B cell (primary cell): ENCODE measurements around the gene PLAA. TPM values are rescaled to one million over a fixed set of nuclear protein-coding genes. Genes with fewer than 3 reads are reported as not detected.

Experiments
- ATAC-seq: fragments of 200-7000 bp; cut with Tn5 transposase; one replicate; pipeline ENCODE4 v1.10.0; 2021; ENCODE audit warnings: low read depth, mild to moderate bottlenecking, moderate number of reproducible peaks, moderate library complexity
- CTCF ChIA-PET: fragments of 350-600 bp; sonication (Branson Sonifier 250); formaldehyde crosslinking; loops from one replicate; lab custom pipeline; 2021; ENCODE audit warnings: antibody characterized with exemption, inconsistent platforms; lab: Charles Lee
- POLR2A ChIA-PET: fragments of 350-600 bp; sonication (Branson Sonifier 250); formaldehyde crosslinking; loops from one replicate; lab custom pipeline; 2021; ENCODE audit warnings: antibody characterized with exemption; lab: Charles Lee
- DNase-seq: peaks from one replicate; pipeline ENCODE4 v3.0.0; 2013
- H2AFZ ChIP-seq: 2 replicates; pipeline ENCODE4 v1.6.1; 2012; ENCODE audit warnings: mild to moderate bottlenecking, low read depth, low read length; ENCODE audit not compliant: insufficient read depth, poor library complexity, severe bottlenecking
- H3K27ac ChIP-seq, 2 donors: 1 replicate in 1 of 2; 2 replicates in 1 of 2; pipeline ENCODE4 v1.5.1; 2012 to 2013; ENCODE audit warnings: low read length in 2 of 2, mild to moderate bottlenecking in 2 of 2, moderate library complexity in 1 of 2
- H3K27me3 ChIP-seq, 4 experiments: fragments of 200-600 bp in 1 of 4; sonication (generic) in 1 of 4; replicated peaks in 1 of 4; 1 replicate in 2 of 4; 2 replicates in 2 of 4; pipeline versions ENCODE4 v1.6.1 to v1.7.0; 2013 to 2016; ENCODE audit warnings: low read length in 3 of 4, mild to moderate bottlenecking in 2 of 4, mixed read lengths in 1 of 4, moderate library complexity in 1 of 4; ENCODE audit not compliant: insufficient read depth in 4 of 4, control insufficient read depth in 3 of 4; ENCODE audit errors: control extremely low read depth in 1 of 4
- H3K36me3 ChIP-seq, 2 experiments: replicated peaks in 1 of 2; 1 replicate in 1 of 2; 2 replicates in 1 of 2; pipeline versions ENCODE4 v1.6.1 to v1.7.1; 2013; ENCODE audit warnings: low read length in 1 of 2; ENCODE audit not compliant: insufficient read depth in 2 of 2, control insufficient read depth in 1 of 2; ENCODE audit errors: control extremely low read depth in 1 of 2, extremely low read depth in 1 of 2
- H3K4me1 ChIP-seq, 2 donors: fragments of 200-600 bp in 1 of 2; sonication (generic) in 1 of 2; 1 replicate in 1 of 2; 2 replicates in 1 of 2; pipeline versions ENCODE4 v1.5.1 to v1.6.1; 2013 to 2017; ENCODE audit warnings: low read length in 2 of 2; ENCODE audit not compliant: control insufficient read depth in 2 of 2, insufficient read depth in 2 of 2
- H3K4me2 ChIP-seq: replicated peaks from 2 replicates; pipeline ENCODE3; 2012; ENCODE audit warnings: mild to moderate bottlenecking, low read depth, low read length; ENCODE audit not compliant: poor library complexity, severe bottlenecking
- H3K4me3 ChIP-seq, 5 experiments: fragments of 200-600 bp in 1 of 5; sonication (generic) in 1 of 5; 1 replicate in 3 of 5; 2 replicates in 2 of 5; pipeline versions ENCODE4 v1.5.1 to v1.7.0; 2011 to 2016; ENCODE audit warnings: low read length in 4 of 5, mild to moderate bottlenecking in 4 of 5, low read depth in 2 of 5, control low read depth in 1 of 5, moderate library complexity in 1 of 5; ENCODE audit not compliant: insufficient read depth in 1 of 5; ENCODE audit errors: control extremely low read depth in 1 of 5, extremely low read depth in 1 of 5
- H3K79me2 ChIP-seq: fragments of 200-600 bp; sonication (generic); one replicate; pipeline ENCODE4 v1.6.0; 2016; ENCODE audit warnings: low read length; ENCODE audit not compliant: control insufficient read depth, insufficient read depth
- H3K9ac ChIP-seq: fragments of 200-600 bp; sonication (generic); 2 replicates; pipeline ENCODE4 v1.6.1; 2017; ENCODE audit warnings: mild to moderate bottlenecking, low read length, moderate library complexity
- H3K9me3 ChIP-seq, 3 donors: one replicate each; pipeline versions ENCODE4 v1.6.1 to v1.7.1; 2013; ENCODE audit warnings: low read length in 2 of 3; ENCODE audit not compliant: control insufficient read depth in 2 of 3, insufficient read depth in 1 of 3; ENCODE audit errors: control extremely low read depth in 1 of 3
- H4K20me1 ChIP-seq: 2 replicates; pipeline ENCODE4 v1.6.0; 2012; ENCODE audit warnings: mild to moderate bottlenecking, low read length; ENCODE audit not compliant: insufficient read depth, control insufficient read depth, poor library complexity, severe bottlenecking
- H3K27ac Mint-ChIP-seq: one replicate; pipeline ENCODE4 v1.8.0; 2021; ENCODE audit warnings: mixed read lengths
- H3K27me3 Mint-ChIP-seq: one replicate; pipeline ENCODE4 v1.8.0; 2021; ENCODE audit warnings: mixed read lengths
- H3K4me1 Mint-ChIP-seq: one replicate; pipeline ENCODE4 v1.8.0; 2021; ENCODE audit warnings: mixed read lengths
- H3K4me3 Mint-ChIP-seq: one replicate; pipeline ENCODE4 v1.8.0; 2021; ENCODE audit warnings: mixed read lengths
- H3K9me3 Mint-ChIP-seq: one replicate; pipeline ENCODE4 v1.8.0; 2022; ENCODE audit warnings: mixed read lengths; ENCODE audit not compliant: insufficient read depth
- CTCF ChIP-seq: fragments of 200-600 bp; IDR thresholded peaks from one replicate; pipeline ENCODE4 v1.8.0; 2022; ENCODE audit warnings: antibody characterized with exemption, mild to moderate bottlenecking
- EZH2 ChIP-seq: IDR thresholded peaks from 2 replicates; pipeline ENCODE4 v1.6.1; 2012; ENCODE audit warnings: borderline replicate concordance, low read depth, mild to moderate bottlenecking, moderate library complexity, low read length; ENCODE audit not compliant: insufficient read depth, poor library complexity, severe bottlenecking
- WGBS: methylation state at CpG from one replicate; pipeline ENCODE4 v1.1.5; 2013; ENCODE audit warnings: missing lambda C conversion rate; ENCODE audit not compliant: insufficient coverage; 5-methylcytosine and 5-hydroxymethylcytosine counted together
- intact Hi-C: fragments of 100-400 bp; cut with micrococcal nuclease; formaldehyde crosslinking; loops from one replicate; pipeline ENCODE4 v1.10.0; 2022
- polyA minus RNA-seq: library from RNA; depleted of rRNA, polyadenylated mRNA; stranded (reverse); fragments of >200 nt; gene quantifications from 2 replicates; pipeline ENCODE4 v1.2.3, GENCODE V29; 2012
- polyA plus RNA-seq: library from polyadenylated mRNA; depleted of rRNA; stranded (reverse); fragments of >200 nt; gene quantifications from 2 replicates; pipeline ENCODE4 v1.2.3, GENCODE V29; 2012
- total RNA-seq, 2 donors: library from RNA; stranded (reverse); fragments of 120-200 nt in 1 of 2; gene quantifications; 1 replicate in 1 of 2; 2 replicates in 1 of 2; pipeline versions ENCODE4 v1.2.3 to v1.2.4, GENCODE V29; 2013 to 2022

The PLAA gene
- total RNA-seq (22.5 and 24.0 TPM in 2 replicates), polyA plus RNA-seq (8.9 and 12.6 TPM in 2 replicates), polyA minus RNA-seq (22.3 and 23.4 TPM in 2 replicates)
- 16.4 TPM for total RNA-seq (2013)

GRCh38 chr9:26946753-26947727 is at the start of gene PLAA:
Gene PLAA (minus strand): TSS chr9:26947242. CDS start chr9:26947045, 197 bp downstream.
- ATAC-seq (peak; percentile 96), DNase-seq (peak; percentile 93)
- under 1% methylated on average over 72 of the region's 76 CpGs for WGBS
- Histone ChIP-seq H2AFZ (peak within 1 kb of the TSS; percentile 97), H3K36me3 (peaks cover 2% of the 10 kb centered on the region in 2 experiments), H3K9me3 (no peaks in the 10 kb centered on the region), H3K79me2 (peaks cover 61% of the 10 kb centered on the region), H3K4me2 (peak within 1 kb of the TSS; percentile 87), H3K4me3 (peak within 1 kb of the TSS; percentile 80 to 98 (median 89)), H3K4me1 (peaks cover 20% of the 10 kb centered on the region in 2 donors), H3K9ac (peak within 1 kb of the TSS; percentile 95), H3K27me3 (no peaks in the 10 kb centered on the region), H4K20me1 (peaks cover 5% of the 10 kb centered on the region), H3K27ac (peak within 1 kb of the TSS; percentile 95 to 96)
- Mint-ChIP-seq H3K4me3 (peak within 1 kb of the TSS; percentile 94), H3K4me1 (peaks cover 46% of the 10 kb centered on the region), H3K9me3 (no peaks in the 10 kb centered on the region), H3K27ac (peak within 1 kb of the TSS; percentile 96), H3K27me3 (peaks cover 7% of the 10 kb centered on the region)
- ChIA-PET POLR2A (interaction anchor here (1.2 to 1.3 kb wide), 2 partner anchors 9 to 54 kb away, joined by 8 to 24 read pairs; partner anchors contain the start of genes CAAP1 and IFT74), CTCF (interaction anchor here (1.1 to 2.3 kb wide), 2 partner anchors 55 to 59 kb away, joined by 3 to 11 read pairs; partner anchors contain the start of gene CAAP1)
- intact Hi-C loops = loop anchor here (1.0 kb wide), 3 partner anchors 9 to 626 kb away; partner anchors contain the start of genes C9orf72, CAAP1 and IFT74
- TF ChIP-seq CTCF (no peak), EZH2 (no peak)
